HG03378 (cell line): ENCODE data around the gene SH2B2.
A peak's percentile ranks its signal among the peaks of the same experiment; 100 is the strongest.

Experiments
- ATAC-seq: cut with Tn5 transposase; IDR thresholded peaks from one replicate; pipeline ENCODE4 v1.9.1; 2021; ENCODE audit warnings: mild to moderate bottlenecking, moderate library complexity; ENCODE audit not compliant: unreplicated experiment

SH2B2 gene

GRCh38 chr7:102264367-102264891 is 22.2 kb upstream of the SH2B2 start:
- no peak for ATAC-seq

GRCh38 chr7:102266541-102266940 is 20.1 kb upstream of the SH2B2 start:
- no peak for ATAC-seq

GRCh38 chr7:102268635-102269034 is 18.0 kb upstream of the SH2B2 start:
- ATAC-seq: no peak

GRCh38 chr7:102270178-102270887 is 16.3 kb upstream of the SH2B2 start:
- no peak for ATAC-seq

- no peak for ATAC-seq
These were observed 15.4 kb upstream of the SH2B2 start for GRCh38 chr7:102271158-102271798.

GRCh38 chr7:102272075-102272916 is 14.4 kb upstream of the SH2B2 start:
- no peak for ATAC-seq

- ATAC-seq: no peak
These were observed 13.5 kb upstream of the SH2B2 start for GRCh38 chr7:102272917-102273748.

- no peak for ATAC-seq
These were observed 12.6 kb upstream of the SH2B2 start for GRCh38 chr7:102273749-102274712.

GRCh38 chr7:102275123-102275703 is 11.5 kb upstream of the SH2B2 start:
- no peak for ATAC-seq

GRCh38 chr7:102277901-102278300 is 8.8 kb upstream of the SH2B2 start:
- no peak for ATAC-seq

- peak; percentile 51 for ATAC-seq
These were observed 6.9 kb upstream of the SH2B2 start for GRCh38 chr7:102279537-102280400.

GRCh38 chr7:102280521-102280920 is 6.1 kb upstream of the SH2B2 start:
- no peak for ATAC-seq

GRCh38 chr7:102281785-102282184 is 4.9 kb upstream of the SH2B2 start:
- ATAC-seq: no peak

- ATAC-seq: no peak
These were observed 4.0 kb upstream of the SH2B2 start for GRCh38 chr7:102282465-102283362.

GRCh38 chr7:102283477-102284189 is 3.0 kb upstream of the SH2B2 start:
- ATAC-seq: no peak

GRCh38 chr7:102284399-102284798 is 2.3 kb upstream of the SH2B2 start:
- no peak for ATAC-seq
